Heart right ventricle (tissue), 16 donors: ENCODE data around the gene INO80B. TPM values are rescaled to one million over a fixed set of nuclear protein-coding genes. Genes with fewer than 3 reads are reported as not detected.

Experiments used
- ATAC-seq, 8 donors: fragments of 200-7000 bp; cut with Tn5 transposase; one replicate each; pipeline ENCODE4 v1.9.1; 2020; ENCODE audit warnings: mild to moderate bottlenecking in 8 of 8, moderate library complexity in 8 of 8, moderate number of reproducible peaks in 1 of 8
- DNase-seq, 2 donors: peaks; one replicate each; pipeline ENCODE4 v3.0.0-alpha.2; 2020
- H3K27ac ChIP-seq, 10 donors: fragments of 200-600 bp; sonication (generic) in 2 of 10; one replicate each; pipeline versions ENCODE4 v1.5.0 to v1.8.0; 2020 to 2022; ENCODE audit warnings: mild to moderate bottlenecking in 3 of 10
- H3K27me3 ChIP-seq, 7 donors: fragments of 200-600 bp; one replicate each; pipeline ENCODE4 v1.8.0; 2021 to 2022; ENCODE audit warnings: mild to moderate bottlenecking in 2 of 7
- H3K36me3 ChIP-seq, 9 donors: fragments of 200-600 bp; sonication (generic) in 1 of 9; one replicate each; pipeline versions ENCODE4 v1.5.0 to v1.8.0; 2020 to 2022; ENCODE audit warnings: mild to moderate bottlenecking in 2 of 9
- H3K4me1 ChIP-seq, 9 donors: fragments of 200-600 bp; sonication (generic) in 1 of 9; one replicate each; pipeline versions ENCODE4 v1.5.0 to v1.8.0; 2020 to 2022; ENCODE audit warnings: mild to moderate bottlenecking in 4 of 9
- H3K4me3 ChIP-seq, 10 donors: fragments of 200-600 bp; sonication (generic) in 2 of 10; one replicate each; pipeline versions ENCODE4 v1.5.0 to v1.8.0; 2020 to 2022; ENCODE audit warnings: mild to moderate bottlenecking in 7 of 10, moderate library complexity in 2 of 10
- H3K9me3 ChIP-seq, 11 donors: fragments of 200-600 bp in 10 of 11; sonication (generic) in 2 of 11; one replicate each; pipeline versions ENCODE4 v1.5.0 to v1.8.0; 2013 to 2022; ENCODE audit warnings: mild to moderate bottlenecking in 2 of 11, control low read depth in 1 of 11, moderate library complexity in 1 of 11
- WGBS, 2 donors: extraction: QIAGEN DNeasy Blood & Tissue Kit; methylation state at CpG; one replicate each; pipeline ENCODE4 v1.1.7; 2013; ENCODE audit warnings: inconsistent platforms in 1 of 2; 5-methylcytosine and 5-hydroxymethylcytosine counted together
- intact Hi-C, 10 donors: fragments of 100-400 bp; cut with DNase I; formaldehyde crosslinking; loops; one replicate each; pipeline versions ENCODE4 v1.11.1 to v1.14.2; 2022
- polyA plus RNA-seq, 2 donors: library from polyadenylated mRNA; stranded (reverse); fragments of 200-250 nt; gene quantifications; one replicate each; pipeline ENCODE4 v1.2.3, GENCODE V29; 2013
- total RNA-seq, 10 donors: library from RNA; stranded (reverse); fragmentation: NEBNext Ultra II Directional in 3 of 10; extraction: Animal tissue kit (Norgen Biotek cat#: 25700) in 3 of 10; gene quantifications; one replicate each; pipeline versions ENCODE4 v1.2.1 to v1.2.4, GENCODE V29; 2021 to 2023
- TF ChIP-seq, protein P1 (sequence below), 9 donors: fragments of 200-600 bp; sonication (generic) in 2 of 9; IDR thresholded peaks; one replicate each; pipeline versions ENCODE4 v1.5.0 to v1.8.0; 2021 to 2022; ENCODE audit warnings: antibody characterized with exemption in 9 of 9, mild to moderate bottlenecking in 5 of 9, moderate library complexity in 1 of 9
- donor health status: Arrhythmogenic right ventricular cardiomyopathy.
- donor health status: ischemic (EF 13 %, LVEDD 7.1; RV severe dilation, severe dysfunction).
- donor health status: healthy with polysubstance abuse.
- donor health status: DM: no; HTN: yes; CAD: no.
- donor health status: DM: no; HTN: no; CAD: no.
- donor health status: ischemic (EF 25% LVEDD 6.9; RV normal size, moderate dysfunction).
- donor health status: ischemic (EF 25% LVEDD 5.7; RV mildly dilated, moderate dysfunction).
- donor health status: healthy.
- donor health status: DM: yes; HTN: yes; CAD: no.
- donor health status: Ischemic cardiomyopathy.
- donor health status: ischemic (EF 35%, LVEDD 5.7; RV mildly dilated, moderate dysfunction).
- donor health status: nonischemic (EF 11% LVEDD 7.7; RV severe dilation, severe dysfunction).
- donor health status: DM: yes; HTN: yes; CAD: no.
- donor health status: PGD.
- donor health status: ischemic (EF 29% LVEDD 5.4; RV normal size, mild dysfunction).
- donor health status: nonischemic (EF 23%, LVEDD 6.1; RV moderate dilation, normal function).

INO80B gene
- total and polyA plus RNA-seq, 12 donors = 8.9 to 40.7 (median 19.8) TPM

DNA sequence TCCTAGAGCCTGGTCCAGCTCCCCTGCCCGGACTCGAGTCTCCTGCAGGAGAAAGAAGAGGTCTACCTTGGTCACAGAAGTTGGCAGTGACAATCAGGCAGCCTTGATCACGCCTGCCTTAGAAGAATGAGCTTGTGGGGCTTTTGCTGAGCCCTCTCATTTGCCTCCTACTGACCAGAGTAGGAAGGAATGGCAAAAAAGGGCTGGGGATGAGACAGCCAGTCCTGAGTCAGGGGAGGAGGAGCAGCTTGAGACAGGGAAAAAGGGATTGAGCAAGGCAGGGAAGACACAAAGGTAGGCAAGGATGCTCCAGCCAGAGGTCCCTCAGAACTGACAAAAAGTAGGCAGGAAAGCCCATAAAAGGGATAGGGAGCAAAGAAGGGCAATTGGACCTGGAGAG, 27.3 kb upstream of the INO80B start:
- no peak overlapping the region for H3K27ac ChIP-seq
- no peaks in the 10 kb centered on the region for H3K9me3 ChIP-seq
- H3K4me3 ChIP-seq = no peak overlapping the region
- H3K4me1 ChIP-seq = no peaks in the 10 kb centered on the region
- TF ChIP-seq, protein P1, sequence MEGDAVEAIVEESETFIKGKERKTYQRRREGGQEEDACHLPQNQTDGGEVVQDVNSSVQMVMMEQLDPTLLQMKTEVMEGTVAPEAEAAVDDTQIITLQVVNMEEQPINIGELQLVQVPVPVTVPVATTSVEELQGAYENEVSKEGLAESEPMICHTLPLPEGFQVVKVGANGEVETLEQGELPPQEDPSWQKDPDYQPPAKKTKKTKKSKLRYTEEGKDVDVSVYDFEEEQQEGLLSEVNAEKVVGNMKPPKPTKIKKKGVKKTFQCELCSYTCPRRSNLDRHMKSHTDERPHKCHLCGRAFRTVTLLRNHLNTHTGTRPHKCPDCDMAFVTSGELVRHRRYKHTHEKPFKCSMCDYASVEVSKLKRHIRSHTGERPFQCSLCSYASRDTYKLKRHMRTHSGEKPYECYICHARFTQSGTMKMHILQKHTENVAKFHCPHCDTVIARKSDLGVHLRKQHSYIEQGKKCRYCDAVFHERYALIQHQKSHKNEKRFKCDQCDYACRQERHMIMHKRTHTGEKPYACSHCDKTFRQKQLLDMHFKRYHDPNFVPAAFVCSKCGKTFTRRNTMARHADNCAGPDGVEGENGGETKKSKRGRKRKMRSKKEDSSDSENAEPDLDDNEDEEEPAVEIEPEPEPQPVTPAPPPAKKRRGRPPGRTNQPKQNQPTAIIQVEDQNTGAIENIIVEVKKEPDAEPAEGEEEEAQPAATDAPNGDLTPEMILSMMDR (IDR thresholded peaks at IDR 0.05) = no peak
- DNase-seq (no peak), ATAC-seq (no peak)
- intact Hi-C loops = no loop called here
- WGBS, 2 donors = 83 to 94% methylated on average over 3 of the region's 3 CpGs
- no peaks in the 10 kb centered on the region for H3K27me3 ChIP-seq
- H3K36me3 ChIP-seq = peaks cover 0 to 82% (median 55%) of the 10 kb centered on the region in 9 donors

DNA sequence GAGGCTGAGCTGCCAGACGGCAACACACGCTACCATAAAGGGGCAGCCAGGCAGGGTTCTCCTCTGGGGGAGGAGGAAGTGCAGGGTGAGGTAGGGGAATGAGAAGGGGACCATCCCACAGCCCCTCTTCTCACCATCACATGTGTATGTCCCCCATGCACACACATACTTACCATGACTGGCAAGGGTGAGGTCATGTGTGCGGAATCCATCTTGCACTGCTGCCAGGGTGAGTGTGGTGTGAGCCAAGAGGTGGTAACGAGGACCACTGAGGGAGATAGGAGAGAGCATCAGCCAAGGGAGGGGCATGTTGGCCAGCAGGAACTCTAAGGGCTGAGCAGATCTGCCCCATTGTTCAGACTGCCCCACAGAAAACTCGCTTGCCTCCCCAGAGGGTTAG, 26.2 kb upstream of the INO80B start:
- no peaks in the 10 kb centered on the region for H3K4me1 ChIP-seq
- no peaks in the 10 kb centered on the region for H3K27me3 ChIP-seq
- ATAC-seq (peak in 1 of 8 donors; percentile 25), DNase-seq (no peak)
- intact Hi-C loops = no loop called here
- 74 to 78% methylated on average over 5 of the region's 5 CpGs for WGBS, 2 donors
- TF ChIP-seq, protein P1 (IDR thresholded peaks at IDR 0.05) = no peak
- H3K4me3 ChIP-seq = no peak overlapping the region
- H3K27ac ChIP-seq = no peak overlapping the region
- H3K9me3 ChIP-seq = no peaks in the 10 kb centered on the region
- H3K36me3 ChIP-seq = peaks cover 0 to 83% (median 55%) of the 10 kb centered on the region in 9 donors

DNA sequence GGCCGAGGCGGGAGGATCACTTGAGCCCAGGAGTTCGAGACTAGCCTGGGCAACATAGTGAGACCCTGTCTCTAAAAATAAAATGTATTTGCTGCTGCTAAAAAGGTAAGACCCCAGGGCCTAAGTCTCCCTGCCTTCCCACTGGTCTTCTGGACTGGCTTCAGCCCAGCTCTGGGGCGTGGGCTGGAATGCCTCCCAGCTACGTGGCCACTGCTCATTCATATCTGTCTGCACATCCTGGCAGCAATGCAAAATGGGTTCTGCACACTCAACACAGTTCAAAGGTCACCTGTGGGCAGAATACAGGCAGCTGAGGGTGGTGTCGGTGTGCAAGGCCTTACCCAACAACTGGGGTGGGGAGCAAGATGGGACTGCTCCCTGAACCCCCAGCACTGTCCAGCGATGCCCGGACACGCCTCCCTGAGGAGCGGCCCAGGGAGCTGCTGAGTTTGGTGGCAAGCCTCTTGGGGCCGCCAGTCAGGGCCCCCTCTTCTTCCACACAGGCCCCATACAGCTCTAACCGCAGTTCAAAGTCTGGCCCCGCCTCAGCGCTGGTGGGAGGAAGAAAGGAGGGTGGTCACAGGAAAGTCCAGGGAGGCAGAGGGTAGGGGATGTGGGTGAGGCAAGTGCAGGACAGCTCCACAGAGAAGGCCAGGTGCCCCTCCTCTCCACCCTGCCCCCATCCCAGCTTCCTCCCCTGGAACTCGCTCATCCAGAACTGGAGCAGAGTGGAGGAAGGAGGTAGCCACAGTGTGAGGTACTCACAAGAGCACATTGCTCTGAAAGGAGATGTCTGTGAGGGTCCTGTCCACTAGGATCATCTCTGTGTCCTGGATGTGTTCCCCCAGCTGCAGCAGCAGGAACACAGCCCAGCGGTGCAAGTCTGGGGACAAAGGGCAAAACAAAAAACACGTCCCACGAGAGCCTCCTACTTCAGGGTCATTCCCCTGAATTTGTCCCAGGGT, 25.1 kb upstream of the INO80B start:
- peak in 1 of 8 donors; percentile 11 for ATAC-seq
- 89 to 91% methylated on average over 18 of the region's 18 CpGs for WGBS, 2 donors
- TF ChIP-seq, protein P1 (IDR thresholded peaks at IDR 0.05) = no peak
- Histone ChIP-seq H3K4me1 (peaks cover 0 to under 1% (median 0%) of the 10 kb centered on the region in 9 donors), H3K36me3 (peaks cover 0 to 78% (median 55%) of the 10 kb centered on the region in 9 donors), H3K4me3 (no peak overlapping the region), H3K27me3 (no peaks in the 10 kb centered on the region), H3K9me3 (no peaks in the 10 kb centered on the region), H3K27ac (no peak overlapping the region)
- no peak for DNase-seq
- intact Hi-C loops = no loop called here

DNA sequence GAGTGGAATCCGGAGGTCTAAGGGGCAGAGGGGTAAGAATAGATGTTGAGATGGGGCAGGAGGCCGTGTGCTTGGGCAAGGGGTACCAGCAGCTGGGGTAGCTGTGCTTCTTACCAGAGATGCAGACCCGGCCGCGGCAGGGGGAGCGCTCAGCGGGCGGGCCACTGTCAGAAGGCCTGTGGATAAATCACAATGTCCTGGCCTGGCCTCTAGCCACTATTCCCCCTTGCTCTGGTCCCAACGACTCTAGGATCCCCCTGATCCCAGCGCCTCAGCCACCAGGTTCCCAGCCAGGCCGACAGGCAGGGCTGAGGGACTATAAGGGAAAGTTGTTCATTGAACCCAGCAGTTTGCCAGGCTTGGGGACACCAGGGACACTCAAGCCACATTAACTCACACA, 24.4 kb upstream of the INO80B start:
- TF ChIP-seq, protein P1 (IDR thresholded peaks at IDR 0.05) = no peak
- Histone ChIP-seq H3K27me3 (no peaks in the 10 kb centered on the region), H3K27ac (no peak overlapping the region), H3K4me3 (no peak overlapping the region), H3K9me3 (no peaks in the 10 kb centered on the region), H3K4me1 (peaks cover 0 to 5% (median 0%) of the 10 kb centered on the region in 9 donors), H3K36me3 (peaks cover 0 to 71% (median 49%) of the 10 kb centered on the region in 9 donors)
- intact Hi-C loops = no loop called here
- DNase-seq = no peak
- WGBS, 2 donors = 83 to 93% methylated on average over 11 of the region's 11 CpGs
- ATAC-seq = no peak
